ENCODE measurements around the gene ATG4D. TPM values are rescaled to one million over a fixed set of nuclear protein-coding genes. Genes with fewer than 3 reads are reported as not detected.

ATG4D gene
- total and polyA plus RNA-seq, 10 of the 15 experiments (the other 5 are each of a cell fraction or from before 2014, with no cell fraction given): 0.39 to 28.7 (median 13.4) TPM

DNA sequence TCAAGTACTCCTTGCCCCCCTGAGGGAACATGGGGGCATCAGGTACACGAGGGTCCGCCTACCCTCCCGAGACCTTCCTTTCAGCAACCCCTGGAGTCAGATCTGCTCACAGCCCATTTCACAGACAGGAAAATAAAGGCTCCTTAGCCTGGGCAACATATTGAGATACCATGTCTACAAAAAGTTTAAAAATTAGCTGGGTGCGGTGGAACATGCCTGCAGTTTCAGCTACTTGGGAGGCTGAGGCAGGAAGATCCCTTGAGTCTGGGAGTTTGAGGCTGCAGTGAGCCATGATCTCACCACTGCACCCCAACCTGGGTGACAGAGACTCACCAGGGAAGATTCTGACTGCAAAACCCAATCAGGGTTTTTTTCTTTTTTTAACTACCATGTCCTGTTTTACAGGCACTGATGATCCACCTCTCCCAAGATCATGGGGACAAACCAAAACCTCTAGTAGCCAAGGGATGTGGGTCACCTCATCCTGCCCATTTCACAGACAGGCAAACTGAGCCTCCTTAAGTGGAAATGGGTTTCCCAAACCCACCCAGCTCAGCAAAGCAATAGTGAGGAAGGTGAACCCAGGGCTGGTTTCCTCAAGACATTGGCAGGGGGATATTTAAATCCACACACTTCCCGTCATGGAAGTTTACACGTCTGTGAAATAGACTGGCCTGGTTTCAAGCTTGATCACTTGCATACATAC lies 31.5 kb downstream of the ATG4D start (continued):
- TF ChIP-seq RELA (IDR thresholded peaks at IDR 0.05; ENCODE audit: borderline replicate concordance, partially characterized antibody) (no peak), BRCA1 (IDR thresholded peaks at IDR 0.05; ENCODE audit: low read depth, low read length) (no peak), NFYA (IDR thresholded peaks at IDR 0.05; ENCODE audit: borderline replicate concordance, low read depth, low read length) (no peak), NRF1 (conservative IDR thresholded peaks at IDR 0.05; ENCODE audit: low read depth, low read length) (no peak), TCF7 (IDR thresholded peaks at IDR 0.05; ENCODE audit: borderline replicate concordance) (no peak), RAD51 (IDR thresholded peaks at IDR 0.05) (no peak), SREBF1 (IDR thresholded peaks at IDR 0.05; ENCODE audit: low read length) (no peak)
- TF ChIP-seq, protein P1, sequence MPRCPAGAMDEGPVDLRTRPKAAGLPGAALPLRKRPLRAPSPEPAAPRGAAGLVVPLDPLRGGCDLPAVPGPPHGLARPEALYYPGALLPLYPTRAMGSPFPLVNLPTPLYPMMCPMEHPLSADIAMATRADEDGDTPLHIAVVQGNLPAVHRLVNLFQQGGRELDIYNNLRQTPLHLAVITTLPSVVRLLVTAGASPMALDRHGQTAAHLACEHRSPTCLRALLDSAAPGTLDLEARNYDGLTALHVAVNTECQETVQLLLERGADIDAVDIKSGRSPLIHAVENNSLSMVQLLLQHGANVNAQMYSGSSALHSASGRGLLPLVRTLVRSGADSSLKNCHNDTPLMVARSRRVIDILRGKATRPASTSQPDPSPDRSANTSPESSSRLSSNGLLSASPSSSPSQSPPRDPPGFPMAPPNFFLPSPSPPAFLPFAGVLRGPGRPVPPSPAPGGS (IDR thresholded peaks at IDR 0.05; ENCODE audit: borderline replicate concordance, insufficient read depth, low read depth, low read length, poor library complexity, severe bottlenecking): no peak

DNA sequence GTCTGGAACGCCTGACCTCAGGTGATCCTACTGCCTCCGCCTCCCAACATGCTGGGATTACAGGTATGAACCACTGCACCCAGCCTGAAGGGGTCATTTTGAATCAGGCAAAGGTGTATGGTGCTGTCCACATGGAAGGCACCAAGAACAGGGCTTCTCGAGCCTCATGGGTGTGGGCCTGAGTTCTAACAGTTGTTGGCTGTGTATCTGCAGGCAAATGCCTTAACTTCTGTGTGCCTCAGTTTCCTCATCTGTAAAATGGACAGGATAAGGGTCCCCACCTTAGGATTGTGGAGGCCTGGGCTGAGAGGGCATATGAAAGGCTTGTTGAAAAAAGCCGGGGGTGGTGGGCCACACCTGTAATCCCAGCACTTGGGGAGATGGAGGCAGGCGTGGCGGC lies 34.2 kb downstream of the ATG4D start:
- Histone ChIP-seq H4K20me1 (ENCODE audit: control insufficient read depth, insufficient read depth) (no peaks in the 10 kb centered on the region), H3K4me2 (ENCODE audit: control insufficient read depth, insufficient read depth) (no peak overlapping the region), H3K79me2 (ENCODE audit: control insufficient read depth, insufficient read depth, low read length) (no peaks in the 10 kb centered on the region), H3K36me3 (ENCODE audit: control insufficient read depth in 2 of 2, insufficient read depth in 2 of 2, low read length in 1 of 2) (no peaks in the 10 kb centered on the region), H3K27me3 (replicated peaks in 1 of 2; ENCODE audit: control insufficient read depth in 2 of 2, insufficient read depth in 2 of 2, low read length in 1 of 2) (no peaks in the 10 kb centered on the region), H2AFZ (ENCODE audit: control insufficient read depth, low read depth, low read length) (no peak overlapping the region), H3K9ac (ENCODE audit: control insufficient read depth, insufficient read depth, low read length) (no peak overlapping the region), H3K4me3 (no peak overlapping the region), H3K27ac (ENCODE audit: control insufficient read depth, insufficient read depth) (no peak overlapping the region), H3K4me1 (ENCODE audit: control insufficient read depth, insufficient read depth, low read length) (peaks cover 2% of the 10 kb centered on the region; the same call in 1 of the 2 replicates), H3K9me3 (replicated peaks; ENCODE audit: control insufficient read depth, insufficient read depth, low read length) (no peaks in the 10 kb centered on the region)
- ChIA-PET SMC1A (ENCODE audit: uncharacterized antibody, unreplicated experiment) (interaction anchor here (9.0 kb wide), 1 partner anchor 68 kb away, joined by 252 read pairs; no protein-coding TSS in a partner anchor), POLR2A (no interaction called here), CTCF (interaction anchor here (5.5 to 9.3 kb wide), 2 partner anchors 66 to 122 kb away, joined by 210 to 397 read pairs; partner anchors contain the start of gene QTRT1), RAD21 (ENCODE audit: unreplicated experiment) (interaction anchor here (1.1 to 5.7 kb wide), 2 partner anchors 68 to 123 kb away, joined by 3 to 250 read pairs; partner anchors contain the start of gene QTRT1)
- FAIRE-seq (no peak), DNase-seq (ENCODE audit: low read depth, low spot score) (no peak), ATAC-seq (no peak)
- WGBS (ENCODE audit: insufficient coverage, insufficient replicate concordance, low lambda C conversion rate, missing lambda C conversion rate): 31% methylated on average over 6 of the region's 6 CpGs
- in situ Hi-C loops (cut with MboI): no loop called here
- intact Hi-C loops (cut with micrococcal nuclease; ENCODE audit: unreplicated experiment): no loop called here
- no TSS peak for BruUV-seq (replicated peaks)
- TF ChIP-seq, protein P2, sequence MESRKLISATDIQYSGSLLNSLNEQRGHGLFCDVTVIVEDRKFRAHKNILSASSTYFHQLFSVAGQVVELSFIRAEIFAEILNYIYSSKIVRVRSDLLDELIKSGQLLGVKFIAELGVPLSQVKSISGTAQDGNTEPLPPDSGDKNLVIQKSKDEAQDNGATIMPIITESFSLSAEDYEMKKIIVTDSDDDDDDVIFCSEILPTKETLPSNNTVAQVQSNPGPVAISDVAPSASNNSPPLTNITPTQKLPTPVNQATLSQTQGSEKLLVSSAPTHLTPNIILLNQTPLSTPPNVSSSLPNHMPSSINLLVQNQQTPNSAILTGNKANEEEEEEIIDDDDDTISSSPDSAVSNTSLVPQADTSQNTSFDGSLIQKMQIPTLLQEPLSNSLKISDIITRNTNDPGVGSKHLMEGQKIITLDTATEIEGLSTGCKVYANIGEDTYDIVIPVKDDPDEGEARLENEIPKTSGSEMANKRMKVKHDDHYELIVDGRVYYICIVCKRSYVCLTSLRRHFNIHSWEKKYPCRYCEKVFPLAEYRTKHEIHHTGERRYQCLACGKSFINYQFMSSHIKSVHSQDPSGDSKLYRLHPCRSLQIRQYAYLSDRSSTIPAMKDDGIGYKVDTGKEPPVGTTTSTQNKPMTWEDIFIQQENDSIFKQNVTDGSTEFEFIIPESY (IDR thresholded peaks at IDR 0.05): no peak
- TF ChIP-seq, protein P3, sequence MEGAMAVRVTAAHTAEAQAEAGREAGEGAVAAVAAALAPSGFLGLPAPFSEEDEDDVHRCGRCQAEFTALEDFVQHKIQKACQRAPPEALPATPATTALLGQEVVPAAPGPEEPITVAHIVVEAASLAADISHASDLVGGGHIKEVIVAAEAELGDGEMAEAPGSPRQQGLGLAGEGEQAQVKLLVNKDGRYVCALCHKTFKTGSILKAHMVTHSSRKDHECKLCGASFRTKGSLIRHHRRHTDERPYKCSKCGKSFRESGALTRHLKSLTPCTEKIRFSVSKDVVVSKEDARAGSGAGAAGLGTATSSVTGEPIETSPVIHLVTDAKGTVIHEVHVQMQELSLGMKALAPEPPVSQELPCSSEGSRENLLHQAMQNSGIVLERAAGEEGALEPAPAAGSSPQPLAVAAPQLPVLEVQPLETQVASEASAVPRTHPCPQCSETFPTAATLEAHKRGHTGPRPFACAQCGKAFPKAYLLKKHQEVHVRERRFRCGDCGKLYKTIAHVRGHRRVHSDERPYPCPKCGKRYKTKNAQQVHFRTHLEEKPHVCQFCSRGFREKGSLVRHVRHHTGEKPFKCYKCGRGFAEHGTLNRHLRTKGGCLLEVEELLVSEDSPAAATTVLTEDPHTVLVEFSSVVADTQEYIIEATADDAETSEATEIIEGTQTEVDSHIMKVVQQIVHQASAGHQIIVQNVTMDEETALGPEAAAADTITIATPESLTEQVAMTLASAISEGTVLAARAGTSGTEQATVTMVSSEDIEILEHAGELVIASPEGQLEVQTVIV (IDR thresholded peaks at IDR 0.05; ENCODE audit: borderline replicate concordance, partially characterized antibody): no peak
- TF ChIP-seq IKZF1 (conservative IDR thresholded peaks at IDR 0.05) (no peak), SUPT20H (IDR thresholded peaks at IDR 0.05; ENCODE audit: borderline replicate concordance, control insufficient read depth, low read depth, low read length) (no peak), NFIC (IDR thresholded peaks at IDR 0.05; ENCODE audit: low read depth, low read length) (no peak)

All from GM12878 (cell line).